GM21619 (cell line): ENCODE measurements around the gene AADAC.
"Not testable (repeated sequence)": the region's sequence is repeated elsewhere in the genome, so short reads cannot be mapped to it uniquely, and the experiment has no call there.

ENCODE experiments used
- ATAC-seq: cut with Tn5 transposase; IDR thresholded peaks from one replicate; pipeline ENCODE4 v1.9.1; 2021; ENCODE audit not compliant: unreplicated experiment

Gene AADAC

GRCh38 chr3:151852074-151852811, 38.3 kb downstream of the AADAC start:
- no peak for ATAC-seq

DNA sequence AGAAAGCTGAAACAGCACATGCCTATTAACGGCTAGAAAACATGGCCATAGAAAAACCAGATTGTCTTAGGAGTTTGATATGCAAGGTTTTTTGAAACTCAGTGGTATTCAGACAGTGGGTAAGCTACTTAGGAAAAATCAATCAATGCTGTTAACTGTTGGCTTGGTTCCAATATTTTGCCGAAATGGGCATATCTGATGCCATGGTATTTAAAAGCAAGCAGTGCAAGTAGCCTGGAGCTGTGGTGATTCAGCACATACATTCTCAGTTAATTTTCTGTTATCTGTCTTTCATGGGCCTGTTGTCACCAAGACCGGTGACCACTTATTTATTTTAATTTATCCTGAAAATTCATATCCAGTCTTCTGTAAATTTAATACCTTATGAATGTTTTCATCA, 42.2 kb downstream of the AADAC start:
- ATAC-seq = no peak

DNA sequence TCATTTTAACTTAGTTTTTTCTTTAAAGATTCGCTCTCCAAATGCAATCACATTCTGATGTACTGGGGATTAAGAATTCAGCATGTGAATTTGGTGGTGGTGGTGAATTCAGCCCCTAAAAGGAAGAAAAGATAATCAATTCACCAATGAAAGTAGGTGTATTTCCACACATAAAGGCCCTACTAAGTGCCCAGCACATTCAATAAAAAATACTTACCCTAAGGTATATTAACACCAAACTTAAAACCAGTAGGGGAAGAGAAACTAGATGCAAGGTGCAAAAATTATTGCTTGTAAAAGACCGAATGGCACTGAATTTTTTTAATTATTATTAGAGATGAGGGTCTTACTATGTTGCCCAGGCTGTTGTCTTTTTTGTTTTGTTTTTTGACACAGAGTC, 42.7 kb downstream of the AADAC start:
- no peak for ATAC-seq

- no peak for ATAC-seq
Observed at GRCh38 chr3:151859233-151859673, 45.3 kb downstream of the AADAC start.

DNA sequence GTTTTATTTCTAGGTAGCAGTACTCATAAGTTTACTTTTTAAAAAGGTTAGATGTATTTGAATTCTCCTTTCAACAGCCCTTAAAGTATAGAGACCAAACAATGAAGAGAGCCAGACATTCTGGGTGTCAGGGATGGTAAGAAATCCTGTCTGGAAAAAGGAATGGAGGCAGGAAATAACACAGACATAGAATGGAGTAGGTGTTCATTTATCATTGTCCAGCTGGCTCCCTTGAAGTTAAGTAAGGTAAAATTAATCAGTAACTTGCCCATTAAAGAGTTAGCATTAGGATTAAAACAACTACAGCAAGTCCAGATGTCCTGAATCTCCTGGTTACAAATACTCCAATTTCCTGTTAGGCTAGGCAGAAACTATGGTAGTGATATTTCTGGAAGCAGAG, 46.0 kb downstream of the AADAC start:
- ATAC-seq = no peak

DNA sequence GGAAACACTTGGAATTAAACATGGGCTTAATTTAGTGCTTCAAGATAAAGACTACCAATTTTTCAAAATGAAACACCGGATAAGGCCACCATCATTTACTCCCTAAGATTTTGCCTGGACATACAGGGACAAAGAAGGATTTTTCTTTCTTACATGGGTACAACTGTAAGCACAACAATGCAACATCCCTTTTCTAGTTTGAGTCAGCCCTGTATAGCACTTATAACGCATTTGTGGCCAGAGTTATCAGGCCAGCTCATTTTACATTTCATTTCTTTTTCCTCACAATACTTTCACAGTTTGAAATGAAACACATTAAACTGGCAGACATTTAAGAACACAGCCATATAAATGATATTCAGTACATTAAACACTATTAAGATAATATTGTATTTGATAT, 49.7 kb downstream of the AADAC start:
- no peak for ATAC-seq

DNA sequence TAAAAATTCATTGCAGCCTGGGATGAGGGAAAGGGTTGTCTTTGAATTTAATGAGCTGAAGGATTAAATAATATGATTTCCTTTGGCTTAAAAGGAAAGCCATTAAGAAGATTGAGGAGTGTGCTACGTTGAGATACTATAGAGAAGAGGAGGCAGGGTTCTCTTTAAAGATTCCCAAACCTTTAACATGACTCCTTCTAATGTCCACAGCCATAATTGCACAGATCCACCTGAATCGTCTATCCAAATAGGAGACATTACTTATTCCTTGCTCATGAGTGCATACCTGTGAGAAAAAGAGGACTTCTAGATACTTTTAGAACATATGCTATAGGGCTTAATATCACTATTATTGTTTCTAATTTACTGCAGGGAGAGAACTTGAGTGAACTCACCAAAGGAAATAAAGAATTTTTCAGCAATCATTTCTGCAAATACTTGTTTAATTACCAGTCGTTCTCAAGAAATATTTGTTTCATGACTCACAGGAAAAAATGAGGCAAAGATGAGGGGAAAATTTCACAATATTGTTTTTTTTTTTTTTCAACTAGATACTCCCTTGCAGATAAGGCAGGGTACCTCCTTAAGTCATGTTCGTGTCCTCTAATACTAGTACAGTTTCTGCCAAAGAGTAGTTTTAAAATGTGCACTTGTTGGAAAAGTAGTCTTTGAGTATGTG, 50.6 kb downstream of the AADAC start:
- ATAC-seq = no peak

GRCh38 chr3:151866711-151867410, 52.9 kb downstream of the AADAC start:
- ATAC-seq = no peak

GRCh38 chr3:151867666-151868065, 53.8 kb downstream of the AADAC start:
- no peak for ATAC-seq

DNA sequence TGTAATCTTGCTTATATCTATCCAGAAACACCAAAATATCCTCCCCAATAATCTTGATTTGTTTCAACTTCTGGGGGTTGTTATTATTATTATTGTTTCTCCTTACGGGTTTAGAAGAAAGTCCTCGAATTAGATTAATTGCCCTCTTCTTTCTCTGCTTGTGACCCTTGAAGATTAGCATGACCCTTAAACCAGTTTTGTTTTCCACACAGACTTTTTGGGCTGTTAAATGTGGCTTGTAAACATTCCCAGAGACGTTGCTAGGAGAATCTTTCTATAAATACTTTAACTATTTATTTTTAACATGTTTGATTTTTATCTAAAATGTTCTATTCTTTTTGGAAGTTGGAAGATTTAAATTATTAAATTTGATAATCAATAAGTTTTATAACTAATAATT, 55.3 kb downstream of the AADAC start:
- ATAC-seq = no peak

GRCh38 chr3:151871639-151872468, 57.9 kb downstream of the AADAC start:
- ATAC-seq = peak; percentile 75

DNA sequence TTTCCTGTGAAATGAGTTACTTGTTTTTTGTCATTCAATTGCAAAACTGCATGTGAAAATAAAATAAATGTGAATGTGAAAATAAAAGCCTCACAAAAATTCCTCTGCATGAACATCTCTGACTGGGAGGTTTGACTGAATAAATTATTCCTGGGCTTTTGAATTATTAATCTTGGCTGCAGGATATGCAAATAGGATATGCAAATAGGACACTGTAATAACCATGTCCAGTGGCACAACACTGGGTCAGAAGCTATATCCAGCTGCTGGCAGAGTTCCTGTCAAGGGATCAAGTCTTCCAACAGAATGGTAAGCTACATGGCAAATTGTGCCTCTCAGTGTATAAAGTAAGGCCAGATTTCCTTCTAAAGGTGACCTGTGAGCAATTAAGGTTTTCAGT, 59.5 kb downstream of the AADAC start, which contains the start of gene SUCNR1:
TSS of gene SUCNR1 (plus strand) at position 246 of the 400 bp plus-strand sequence. CDS start 6,250 bp downstream, outside the sequence.
- no peak for ATAC-seq

DNA sequence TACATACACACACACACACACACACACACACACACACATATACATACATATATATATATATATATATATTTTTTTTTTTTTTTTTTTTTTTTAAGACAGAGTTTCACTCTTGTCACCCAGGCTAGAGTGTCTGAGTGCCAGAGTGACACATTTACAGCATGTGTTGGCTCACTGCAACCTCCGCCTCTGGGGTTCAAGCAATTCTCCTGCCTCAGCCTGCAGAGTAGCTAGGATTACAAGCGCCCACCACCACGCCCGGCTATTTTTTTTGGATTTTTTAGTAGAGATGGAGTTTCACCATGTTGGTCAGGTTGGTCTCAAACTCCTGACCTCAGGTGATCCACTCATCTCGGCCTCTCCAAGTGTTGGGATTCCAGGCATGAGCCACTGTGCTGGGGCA, 60.2 kb downstream of the AADAC start:
- not testable (repeated sequence) for ATAC-seq

DNA sequence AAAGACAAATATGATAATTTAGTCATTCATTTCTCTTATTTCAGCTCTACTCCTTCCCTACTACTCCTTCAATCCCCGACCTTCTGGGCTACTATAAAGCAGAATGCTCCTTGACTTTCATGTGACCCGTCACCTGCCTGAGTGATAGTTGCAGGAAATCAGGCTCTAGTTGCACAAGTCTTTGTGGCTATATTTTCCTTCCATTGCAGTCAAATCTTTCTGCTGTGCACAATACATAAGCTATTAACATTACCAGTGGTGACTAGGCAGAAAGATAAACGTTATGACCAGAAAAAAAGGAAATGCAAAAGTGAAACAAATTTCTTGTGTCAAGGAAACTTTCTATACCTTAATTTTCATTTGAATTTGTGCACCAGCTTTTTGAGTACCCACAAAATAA, 61.8 kb downstream of the AADAC start:
- peak; percentile 80 for ATAC-seq

- no peak for ATAC-seq
Observed at GRCh38 chr3:151877269-151877668, 63.4 kb downstream of the AADAC start.
